Activated naive CD8-positive, alpha-beta T cell treated with anti-CD3 and anti-CD28 coated beads, Interleukin-2, amount 50 U/mL, for 16 hours (primary cell): Measurements from ENCODE around the gene MDK.

Experiments
- DNase-seq: peaks from one replicate; pipeline ENCODE4 v3.0.0-alpha.2; 2020; ENCODE audit warnings: low read depth, low spot score

MDK gene

DNA sequence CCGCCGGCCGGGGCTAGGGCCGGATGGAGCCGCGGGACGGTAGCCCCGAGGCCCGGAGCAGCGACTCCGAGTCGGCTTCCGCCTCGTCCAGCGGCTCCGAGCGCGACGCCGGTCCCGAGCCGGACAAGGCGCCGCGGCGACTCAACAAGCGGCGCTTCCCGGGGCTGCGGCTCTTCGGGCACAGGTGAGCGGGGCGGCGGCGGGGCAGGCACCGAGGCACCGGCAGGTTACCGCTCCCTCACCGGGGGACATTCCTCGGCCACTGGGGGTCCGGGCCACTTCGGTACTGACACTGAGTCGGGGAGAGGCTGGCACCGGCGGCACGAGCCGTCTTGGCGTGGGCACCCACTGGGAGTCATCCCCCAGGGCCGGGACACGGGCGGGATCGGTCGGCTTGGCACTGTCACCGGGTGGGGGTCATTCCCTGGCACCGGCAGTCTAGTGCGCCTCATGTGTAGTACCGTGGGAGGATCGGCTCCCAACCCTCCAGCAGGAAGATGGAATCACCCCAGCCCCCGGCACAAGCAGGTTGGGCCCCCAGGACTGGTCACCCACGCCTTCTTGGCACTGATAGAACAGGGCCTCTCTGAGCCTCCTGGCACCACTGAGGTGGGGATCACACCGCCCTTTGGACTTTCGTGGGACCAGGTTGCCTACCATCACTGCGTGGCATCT lies 33.7 kb upstream of the MDK start:
- DNase-seq, result no peak

DNA sequence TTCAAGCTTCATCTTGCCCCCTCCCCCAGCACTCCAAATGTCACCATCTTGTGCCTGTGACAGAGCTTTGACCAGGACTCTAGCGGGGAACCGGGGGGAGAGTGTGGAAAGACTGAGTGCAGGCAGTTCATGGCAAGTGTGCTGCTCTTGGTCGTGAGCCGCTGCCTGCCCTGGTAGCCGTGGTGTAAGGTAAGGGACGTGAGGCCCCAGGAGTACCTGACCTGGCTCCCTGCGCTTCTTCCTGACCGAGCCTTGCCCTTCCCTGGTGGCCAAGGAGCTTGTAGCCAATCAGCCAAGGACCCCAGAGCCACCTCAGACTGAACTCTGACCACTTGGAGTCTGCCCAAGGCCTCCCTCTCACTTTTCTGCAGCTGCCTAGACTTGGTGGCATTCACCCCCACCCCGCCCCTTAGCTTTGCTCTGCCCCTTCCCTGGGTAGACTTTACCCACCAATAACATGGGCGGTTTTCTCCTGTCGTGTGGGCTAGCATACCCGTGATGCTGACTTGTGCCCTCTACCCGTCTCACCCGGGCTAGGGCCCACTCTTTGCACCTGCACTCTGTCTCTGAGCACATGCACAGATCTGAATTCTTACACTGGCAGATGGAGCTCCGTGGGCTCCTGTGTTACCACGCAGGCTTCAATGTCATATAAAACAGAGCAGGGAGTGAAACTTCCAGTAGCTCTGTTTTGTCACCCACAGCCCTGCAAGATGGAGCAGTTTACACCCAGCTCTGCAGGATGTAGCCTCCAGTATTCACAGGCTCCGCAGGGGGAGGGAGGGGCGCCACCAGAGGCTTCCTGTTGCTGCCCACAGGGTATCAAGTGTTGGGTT lies 32.7 kb upstream of the MDK start:
- no peak for DNase-seq

DNA sequence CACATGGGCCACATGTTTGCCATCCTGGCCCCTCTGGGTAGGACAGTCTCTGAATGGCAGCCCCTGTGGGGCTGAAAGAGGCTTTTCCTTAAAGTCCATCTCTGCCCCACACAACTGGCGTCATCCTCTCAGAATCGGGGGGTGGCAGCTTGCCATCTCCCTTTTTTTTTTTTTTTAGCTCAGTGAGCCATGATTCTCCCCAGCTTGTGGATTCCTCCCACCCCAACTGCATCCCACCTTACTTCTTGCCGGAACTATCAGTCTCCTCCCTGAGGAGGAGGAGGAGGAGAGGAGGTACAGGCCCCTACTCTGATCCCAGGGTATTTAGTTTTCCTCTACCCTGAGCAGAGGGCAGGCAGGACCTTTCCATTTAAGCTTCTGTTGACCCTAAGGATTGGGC lies 30.8 kb upstream of the MDK start:
- no peak for DNase-seq

DNA sequence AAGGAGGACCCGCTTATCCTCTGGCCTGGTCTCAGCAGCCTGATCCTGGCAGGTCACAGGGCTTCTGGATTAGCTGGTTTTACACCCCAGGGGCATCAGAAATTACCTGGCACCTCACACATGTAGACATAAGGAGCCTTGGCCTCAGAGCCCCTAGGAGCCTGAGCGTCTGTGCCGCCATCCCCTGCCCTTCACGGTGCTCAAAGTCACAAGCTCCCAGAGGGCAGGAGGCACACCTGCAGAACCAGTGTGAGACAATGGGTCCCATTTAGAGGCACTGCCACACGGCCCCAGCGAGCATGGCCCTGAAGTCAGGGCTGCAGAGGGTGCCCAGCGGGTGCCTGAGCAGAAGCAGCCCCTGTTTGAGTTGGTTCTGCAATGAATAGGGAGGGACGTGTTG lies 30.3 kb upstream of the MDK start:
- DNase-seq, result no peak

DNA sequence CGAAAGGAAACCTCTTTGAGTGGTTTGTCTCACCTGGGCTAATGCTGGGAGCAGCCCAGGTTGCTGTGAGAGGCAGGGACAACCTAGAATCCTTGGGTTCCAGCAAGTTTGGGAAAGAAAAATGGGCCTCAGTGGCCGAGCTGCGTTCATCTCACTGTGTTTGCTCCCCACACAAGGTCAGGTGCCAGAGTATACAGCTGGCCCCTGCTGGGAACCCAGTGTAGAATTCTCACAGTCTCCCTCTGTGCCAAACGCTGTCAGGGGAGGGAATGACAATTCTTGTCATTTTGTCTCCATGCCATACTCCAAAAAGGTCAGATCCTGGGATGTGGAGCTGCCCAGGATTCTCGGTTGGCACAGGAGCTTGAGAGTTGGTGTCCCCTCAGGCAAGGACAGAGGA lies 29.9 kb upstream of the MDK start:
- DNase-seq, result no peak

DNA sequence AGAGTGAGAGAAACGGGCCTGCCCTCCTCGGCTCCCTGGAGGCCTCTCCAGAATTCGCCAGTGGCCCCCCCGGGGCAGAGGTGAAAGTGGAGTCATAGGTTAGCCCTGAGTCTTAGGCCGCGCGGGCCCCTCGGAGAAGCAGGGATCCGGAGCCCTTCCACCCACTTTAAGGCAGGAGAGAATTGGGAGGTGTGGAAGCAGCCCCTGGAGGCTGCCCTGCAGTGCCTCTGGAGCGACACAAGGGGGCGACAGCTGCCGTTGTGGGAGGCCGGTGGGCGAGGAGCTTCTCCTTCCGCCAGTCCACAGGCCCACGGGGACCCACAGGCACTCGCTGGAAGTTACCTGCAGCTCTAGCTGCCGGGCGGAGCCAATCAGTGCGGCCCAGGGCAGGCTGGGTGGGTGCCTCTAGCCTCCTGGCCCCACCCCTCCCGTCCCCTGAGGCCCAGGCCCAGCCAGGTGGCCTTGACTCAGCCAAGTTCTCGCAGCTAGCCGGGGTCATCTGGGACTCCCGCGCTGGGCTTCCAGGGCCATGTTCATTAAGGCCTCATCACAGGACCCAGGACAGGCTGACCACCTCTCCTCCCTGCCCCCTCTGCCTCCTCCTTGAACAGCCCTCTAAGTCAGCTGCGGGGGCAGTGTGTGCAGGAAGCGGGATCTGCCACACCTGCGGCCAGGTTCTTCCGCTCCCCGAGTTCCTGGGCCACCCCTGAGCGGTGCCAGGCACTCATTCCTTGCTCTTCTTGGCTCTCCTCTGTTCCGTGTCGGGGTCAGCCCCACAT lies 29.2 kb upstream of the MDK start:
- DNase-seq, result peak; percentile 32

DNA sequence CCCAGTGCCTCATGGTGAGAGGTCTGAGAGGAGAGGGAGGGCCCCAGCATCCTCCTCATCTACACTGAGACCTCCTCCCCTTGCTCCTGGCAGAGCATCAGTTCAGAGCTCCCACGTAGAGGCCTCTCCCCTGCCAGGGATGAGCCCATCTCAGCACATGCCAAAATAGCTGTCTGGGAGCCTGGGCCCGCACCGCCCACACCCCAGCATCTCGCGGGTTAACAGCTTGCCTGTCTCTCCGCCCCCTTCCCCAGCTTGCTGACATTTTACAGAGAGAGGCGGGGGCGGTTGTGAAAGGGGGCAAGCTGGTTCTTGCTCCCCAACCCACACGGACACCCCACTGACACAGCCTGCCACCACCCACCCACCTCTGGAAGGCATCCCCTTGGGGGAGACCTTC lies 27.8 kb upstream of the MDK start:
- peak; percentile 35 for DNase-seq

DNA sequence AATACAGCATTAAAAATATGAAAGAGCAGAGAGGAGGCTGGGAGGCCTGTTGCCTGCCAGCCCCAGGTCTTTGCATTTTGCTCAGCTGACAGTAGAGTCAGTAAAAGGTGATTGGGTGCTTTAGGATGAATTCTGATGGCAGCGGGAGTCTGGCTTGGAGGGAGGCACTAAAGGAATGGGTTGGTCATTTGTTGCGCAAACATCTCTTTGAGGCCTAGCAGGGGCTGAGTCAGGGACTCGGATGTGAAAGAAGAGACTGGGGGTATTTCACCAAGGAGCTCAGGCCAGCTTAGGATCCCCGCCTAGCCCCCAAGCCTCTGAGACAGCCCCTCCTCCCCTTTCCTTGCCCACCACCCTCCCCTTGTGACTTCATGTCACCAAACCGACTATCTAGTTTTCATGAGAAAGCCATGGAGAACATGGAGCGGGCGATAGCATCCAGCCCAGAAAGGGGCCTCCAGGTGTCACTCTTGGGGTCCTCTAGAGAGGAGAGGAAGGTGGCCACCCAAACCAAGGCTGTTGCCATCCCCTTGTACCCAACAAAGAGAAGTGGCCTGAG lies 24.5 kb upstream of the MDK start:
- no peak for DNase-seq

DNA sequence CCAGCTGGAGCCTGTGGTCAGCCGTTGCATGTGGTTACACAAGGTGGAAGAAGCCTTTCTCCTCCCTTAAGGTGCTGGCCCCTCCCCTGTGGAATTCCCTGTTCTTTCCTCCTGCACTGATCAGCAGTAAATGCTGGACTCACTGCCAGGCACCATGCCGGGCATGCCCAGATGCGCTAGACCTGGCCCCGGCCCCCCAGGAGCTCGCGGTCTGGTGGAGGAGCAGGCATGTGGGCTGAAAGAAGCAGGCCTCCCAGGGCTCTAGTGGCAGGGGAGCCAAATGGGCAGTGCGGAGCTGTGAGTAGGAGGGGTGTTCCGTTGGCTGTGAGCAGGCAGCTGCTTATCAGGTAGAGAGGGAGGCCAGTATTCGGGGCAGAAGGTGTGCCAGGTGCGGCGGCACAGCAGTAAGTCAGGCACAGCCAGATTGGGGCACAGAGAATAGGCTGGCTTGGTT lies 24.0 kb upstream of the MDK start:
- DNase-seq, result no peak

DNA sequence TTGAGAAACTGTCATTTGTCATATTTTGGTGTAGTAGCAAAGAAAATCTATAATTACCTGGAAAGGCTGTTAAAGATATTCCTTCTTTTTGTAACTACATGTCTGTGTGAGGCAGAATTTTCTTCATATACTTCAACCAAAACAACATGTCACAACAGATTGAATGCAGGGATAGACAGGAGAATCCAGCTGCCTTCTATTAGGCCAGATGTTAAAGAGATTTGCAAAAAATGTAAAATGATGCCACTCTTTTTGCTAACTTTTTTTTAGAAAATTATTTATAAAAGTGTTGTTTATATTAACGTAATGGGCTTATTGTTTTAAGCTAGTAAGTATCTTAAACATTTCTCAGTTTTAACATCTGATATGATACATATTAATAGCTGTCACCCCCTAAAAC lies 21.5 kb upstream of the MDK start:
- no peak for DNase-seq

DNA sequence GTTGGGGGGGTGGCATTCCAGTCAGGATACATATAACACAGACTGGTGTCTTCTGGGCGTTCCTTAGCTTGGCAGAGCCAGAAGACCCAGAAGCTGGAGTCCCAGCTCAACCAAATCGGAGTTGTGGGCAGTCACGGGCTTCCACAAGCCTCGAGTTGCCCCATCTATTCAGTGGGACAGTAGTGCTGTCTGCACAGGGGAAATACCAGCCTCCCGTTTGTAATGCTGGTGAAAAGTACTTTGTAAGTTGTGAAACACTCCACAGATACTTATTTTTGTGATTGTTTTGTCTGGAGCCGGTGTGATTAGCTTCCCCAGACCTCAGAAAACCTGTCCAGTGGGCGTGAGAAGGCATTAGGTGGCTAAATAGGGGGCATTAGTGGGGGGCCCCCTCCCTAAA lies 20.6 kb upstream of the MDK start:
- no peak for DNase-seq

DNA sequence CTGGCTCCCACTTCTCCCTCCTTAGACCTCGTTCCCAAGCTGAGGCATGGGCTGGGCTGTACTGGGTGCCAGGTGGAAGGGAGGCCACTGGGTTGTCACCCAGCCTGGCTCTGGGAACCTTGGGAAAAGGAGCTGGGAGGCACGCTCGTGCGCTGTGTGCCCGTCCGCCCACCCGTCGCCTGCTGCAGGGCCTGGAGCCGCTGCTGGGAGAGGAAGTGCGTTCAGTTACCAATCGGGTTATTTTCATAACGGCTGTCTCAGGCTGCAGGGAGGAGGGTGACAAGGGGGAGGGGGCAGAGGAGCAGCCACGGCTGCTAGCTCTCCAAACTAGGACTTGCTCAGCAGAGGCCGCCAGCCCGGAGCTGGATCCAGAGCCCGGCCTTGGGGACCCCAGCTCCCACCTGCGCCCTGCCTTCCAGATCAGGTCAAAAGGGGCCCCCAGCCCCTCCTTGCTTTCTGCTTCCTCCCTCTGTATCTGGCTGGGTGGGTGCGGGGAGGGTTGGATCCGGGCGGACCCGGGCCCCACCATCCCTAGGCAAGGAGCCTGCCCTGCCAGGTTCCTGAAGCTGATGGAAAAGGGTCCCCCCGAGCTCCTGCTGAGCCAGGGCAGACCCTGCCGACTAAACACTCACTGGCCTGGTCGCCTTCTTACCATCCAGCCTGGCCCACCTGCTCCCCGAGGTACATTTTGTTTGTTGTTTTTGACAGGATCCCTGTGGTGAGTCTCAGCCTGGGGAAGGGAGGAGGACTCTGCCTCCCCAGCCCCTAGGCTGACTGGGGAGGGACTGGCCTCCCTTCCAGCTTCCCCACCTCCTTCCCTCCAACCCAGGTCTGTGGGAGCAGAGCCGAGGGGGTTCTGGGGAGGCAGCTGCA lies 19.9 kb upstream of the MDK start:
- DNase-seq, result no peak

DNA sequence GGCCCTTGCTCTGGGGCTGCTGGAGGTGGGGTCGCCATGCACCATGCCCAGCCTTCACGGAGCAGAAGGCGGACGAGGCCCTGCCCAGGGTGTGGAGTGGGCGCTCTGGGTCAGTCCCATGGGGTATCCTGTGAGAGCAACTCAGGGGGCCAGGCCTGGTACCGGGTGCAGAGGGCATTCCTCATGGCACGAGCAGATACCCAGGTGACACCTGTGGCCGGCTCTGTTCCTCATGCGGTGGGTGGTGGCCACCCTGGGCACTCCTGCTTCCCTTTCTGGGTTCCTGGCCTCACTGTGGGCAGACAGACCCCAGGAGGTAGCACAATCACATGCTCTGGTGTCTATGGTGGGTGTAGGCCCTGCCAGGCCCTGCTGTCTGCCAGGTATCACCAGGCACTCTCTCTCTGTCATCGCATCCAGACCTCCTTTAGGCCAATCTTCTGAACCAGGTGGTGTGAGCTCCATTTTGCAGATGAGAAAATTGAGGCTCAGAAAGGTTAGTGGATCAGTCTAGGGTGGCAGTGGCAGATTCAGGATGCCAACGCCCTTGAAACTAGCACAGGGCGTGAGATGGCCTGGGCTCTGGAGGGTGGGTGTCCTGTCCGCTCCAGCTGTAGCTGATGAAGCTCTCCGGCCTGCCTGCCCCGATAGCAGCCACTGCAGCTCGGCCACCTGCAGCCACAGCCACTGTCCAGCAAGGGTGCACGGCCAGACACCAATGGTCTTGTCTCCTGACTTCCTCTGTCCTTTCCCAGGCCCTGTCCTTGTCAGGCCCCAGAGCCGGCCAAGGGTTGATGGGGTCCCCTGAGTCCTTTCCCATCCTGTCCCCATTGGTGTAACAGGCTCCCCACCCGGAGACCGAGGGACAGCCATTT lies 19.1 kb upstream of the MDK start:
- no peak for DNase-seq

DNA sequence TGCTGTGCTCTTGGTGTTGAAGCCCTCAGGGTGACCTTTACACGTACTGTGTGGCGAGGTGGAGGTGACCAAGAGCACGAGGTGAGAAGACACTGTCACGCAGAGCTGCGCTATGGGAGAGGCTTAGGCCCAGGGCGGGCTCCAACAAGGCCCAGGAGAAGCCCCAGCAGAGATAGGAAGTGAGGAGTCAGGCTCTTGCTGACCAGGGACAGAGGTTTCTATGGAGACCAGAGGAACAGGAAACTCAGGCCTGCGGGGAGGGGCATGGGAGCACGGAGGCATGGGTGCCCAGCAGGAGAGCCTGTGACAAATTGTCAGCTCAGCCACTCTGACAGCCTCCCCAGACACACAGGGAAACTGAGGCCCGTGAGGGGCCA lies 18.4 kb upstream of the MDK start:
- DNase-seq, result no peak

DNA sequence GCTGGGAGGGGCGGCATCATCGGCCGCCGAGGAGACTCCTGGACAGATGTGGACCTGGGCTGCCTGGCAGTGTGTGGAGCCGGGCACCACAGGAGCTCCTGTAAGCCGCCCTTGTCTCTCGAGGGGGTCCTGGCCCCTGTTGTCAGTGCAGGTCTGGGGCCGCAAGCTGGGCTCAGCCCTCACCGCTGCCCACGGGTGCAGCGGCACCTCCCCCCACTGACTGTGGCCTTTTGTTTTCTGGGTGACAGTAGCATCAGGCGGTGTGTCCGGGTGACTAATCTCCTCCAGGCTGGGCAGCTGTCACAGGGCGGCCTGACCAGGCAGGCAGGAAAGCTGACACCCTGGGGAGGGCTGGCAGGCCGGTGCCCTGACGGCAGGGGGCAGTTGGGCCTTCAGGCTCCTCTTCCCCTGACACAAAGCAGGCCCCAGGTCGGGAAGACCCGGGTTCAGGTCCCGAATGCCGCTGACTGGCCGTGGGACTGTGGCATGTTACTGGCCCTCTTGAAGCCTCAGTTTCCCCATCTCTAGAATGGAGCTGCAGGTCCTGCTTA lies 17.9 kb upstream of the MDK start:
- DNase-seq, result no peak

DNA sequence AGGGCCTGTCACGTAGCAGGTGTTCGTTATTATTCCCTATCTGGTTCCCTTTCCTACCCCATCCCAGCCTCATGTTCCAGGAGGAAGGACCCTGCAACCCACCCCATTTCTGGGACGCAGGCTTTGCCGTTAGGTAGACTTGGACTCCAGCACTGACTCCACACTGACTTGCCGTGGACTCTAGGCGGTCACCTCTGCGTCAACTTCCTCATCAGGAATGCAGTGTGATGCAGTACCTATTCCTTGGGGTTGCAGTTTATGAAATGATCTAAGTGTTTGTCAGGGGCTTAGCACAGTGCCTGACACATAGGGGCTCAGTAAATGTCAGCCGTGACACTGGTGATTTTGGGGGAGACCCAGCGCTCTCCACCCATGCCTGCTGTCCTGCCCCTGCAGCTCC lies 17.4 kb upstream of the MDK start:
- DNase-seq, result no peak

DNA sequence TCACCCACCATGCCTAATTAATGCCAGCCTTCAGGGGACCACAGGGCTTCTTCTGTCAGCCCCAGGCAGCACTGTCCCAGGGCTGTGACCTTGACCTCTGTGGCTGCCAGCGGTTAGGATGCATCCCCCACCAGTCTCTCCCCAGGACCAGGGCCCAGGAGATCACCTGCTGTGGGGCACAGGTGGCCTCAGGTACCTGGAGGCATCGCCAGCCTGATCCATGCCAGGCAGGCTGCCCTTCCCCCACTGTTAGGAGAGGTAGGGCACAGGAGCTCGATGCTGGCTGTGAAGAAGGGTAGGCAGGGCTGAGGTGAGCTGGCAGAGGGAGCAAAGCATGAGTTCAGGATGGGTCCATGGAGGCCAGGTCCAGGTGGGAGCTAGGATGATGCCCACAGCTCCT lies 16.7 kb upstream of the MDK start:
- DNase-seq, result no peak

DNA sequence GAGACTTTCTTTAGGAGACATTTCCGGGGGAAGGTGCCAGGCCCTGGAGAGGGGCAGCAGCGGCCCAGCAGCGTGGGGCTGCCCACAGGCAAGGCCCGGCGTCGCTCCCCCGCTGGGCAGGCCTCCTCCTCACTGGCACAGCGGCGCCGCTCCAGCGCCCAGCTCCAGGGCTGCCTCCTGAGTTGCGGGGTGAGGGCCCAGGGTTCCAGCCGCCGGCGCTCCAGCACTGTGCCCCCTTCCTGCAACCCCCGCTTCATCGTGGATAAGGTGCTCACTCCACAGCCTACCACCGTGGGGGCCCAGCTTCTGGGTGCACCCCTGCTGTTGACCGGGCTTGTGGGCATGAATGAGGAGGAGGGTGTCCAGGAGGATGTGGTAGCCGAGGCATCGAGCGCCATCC lies 15.2 kb upstream of the MDK start:
- no peak for DNase-seq

DNA sequence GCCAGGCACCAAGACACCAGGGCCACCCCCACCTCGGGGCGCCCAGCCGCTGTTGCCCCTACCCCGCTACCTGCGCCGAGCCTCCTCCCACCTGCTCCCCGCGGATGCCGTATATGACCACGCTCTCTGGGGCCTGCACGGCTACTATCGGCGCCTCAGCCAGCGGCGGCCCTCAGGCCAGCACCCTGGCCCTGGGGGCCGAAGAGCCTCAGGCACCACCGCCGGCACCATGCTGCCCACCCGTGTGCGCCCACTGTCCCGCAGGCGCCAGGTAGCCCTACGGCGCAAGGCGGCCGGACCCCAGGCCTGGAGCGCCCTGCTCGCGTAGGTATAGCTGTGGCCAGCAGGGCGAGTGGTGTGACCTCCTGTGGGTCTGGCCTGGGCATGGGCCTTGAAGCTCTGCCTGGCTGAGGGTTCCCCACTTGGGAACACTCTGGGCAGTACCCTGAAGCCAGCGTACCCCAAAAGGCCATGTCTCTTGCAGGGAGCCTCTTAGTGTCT lies 14.8 kb upstream of the MDK start:
- DNase-seq, result no peak
